Measurements from ENCODE around the gene PLEKHH1.
"Not testable (repeated sequence)": the region's sequence is repeated elsewhere in the genome, so short reads cannot be mapped to it uniquely, and the experiment has no call there.

PLEKHH1 gene

GRCh38 chr14:67536087-67536486 is 3.0 kb downstream of the PLEKHH1 start:
- no peak for DNase-seq

- no peak for DNase-seq
Measured at GRCh38 chr14:67537736-67538135, 4.6 kb downstream of the PLEKHH1 start.

GRCh38 chr14:67538501-67538900 is 5.4 kb downstream of the PLEKHH1 start:
- DNase-seq: no peak

GRCh38 chr14:67539116-67539515 is 6.0 kb downstream of the PLEKHH1 start:
- no peak for DNase-seq

DNA sequence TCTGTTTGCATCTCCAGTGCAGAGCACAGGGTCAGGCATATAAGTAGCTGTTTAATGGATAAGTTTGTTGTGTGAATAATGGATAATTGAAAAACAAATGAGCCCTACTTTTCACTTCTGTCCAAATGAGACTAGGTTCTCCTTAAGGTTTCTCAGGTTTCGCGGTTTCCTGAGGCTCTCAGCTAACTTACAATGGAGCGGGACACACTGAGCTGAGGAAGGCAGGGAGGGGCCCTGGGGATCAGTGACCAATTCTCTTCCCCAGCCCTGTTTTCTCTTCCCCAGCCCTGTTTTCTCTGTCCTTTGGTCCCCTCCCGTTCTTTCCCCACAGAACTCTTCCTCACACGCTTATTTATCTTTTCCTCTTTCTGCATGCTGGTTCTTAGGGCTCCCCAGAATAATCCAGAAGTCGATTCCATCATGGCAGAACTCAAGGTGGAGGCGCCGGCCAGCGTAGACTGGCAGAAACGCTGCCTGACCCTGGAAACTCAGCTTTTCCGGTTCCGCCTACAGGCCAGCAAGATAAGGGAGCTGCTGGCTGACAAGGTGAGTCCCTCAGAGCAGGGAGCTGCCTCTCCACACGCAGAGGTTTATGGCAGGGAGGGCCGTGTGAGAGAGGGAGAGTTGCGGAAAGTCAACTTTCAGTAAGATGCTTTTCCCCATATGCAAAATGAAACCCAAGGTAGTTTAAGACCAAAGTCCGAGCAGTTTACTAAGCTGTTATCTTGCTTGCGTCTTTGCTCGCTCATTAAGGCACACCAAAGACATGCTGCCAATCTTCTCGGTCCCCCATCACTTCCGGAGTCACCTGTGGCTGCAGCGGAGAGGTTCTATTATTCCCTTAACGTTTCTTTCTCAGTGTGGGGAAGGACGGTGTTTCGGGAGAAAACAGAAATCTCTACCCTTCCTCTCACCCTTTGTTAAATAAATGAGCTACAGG is 8.6 kb downstream of the PLEKHH1 start:
- no peak for DNase-seq

GRCh38 chr14:67542620-67543019 is 9.5 kb downstream of the PLEKHH1 start:
- DNase-seq: not testable (repeated sequence)

DNA sequence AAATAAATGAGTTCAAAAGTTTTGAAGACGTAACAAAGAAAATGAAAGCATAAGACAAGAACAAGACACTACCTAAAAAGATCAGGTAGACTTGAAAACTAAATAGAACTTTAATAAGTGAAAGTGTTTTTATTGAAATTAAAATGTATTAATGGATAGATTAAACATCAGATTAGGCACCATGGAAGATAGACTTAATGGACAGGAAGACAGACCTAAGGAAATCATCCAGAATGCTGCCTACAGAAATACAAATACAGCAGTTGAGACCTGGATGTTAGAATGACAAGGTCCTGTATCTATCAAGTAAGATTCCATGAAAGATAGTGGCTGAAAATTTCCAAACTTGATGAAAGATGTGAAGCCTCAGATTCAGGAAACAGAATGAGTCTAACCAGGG is 11.5 kb downstream of the PLEKHH1 start:
- DNase-seq: no peak

GRCh38 chr14:67547224-67547780 is 14.2 kb downstream of the PLEKHH1 start:
- DNase-seq: no peak

DNA sequence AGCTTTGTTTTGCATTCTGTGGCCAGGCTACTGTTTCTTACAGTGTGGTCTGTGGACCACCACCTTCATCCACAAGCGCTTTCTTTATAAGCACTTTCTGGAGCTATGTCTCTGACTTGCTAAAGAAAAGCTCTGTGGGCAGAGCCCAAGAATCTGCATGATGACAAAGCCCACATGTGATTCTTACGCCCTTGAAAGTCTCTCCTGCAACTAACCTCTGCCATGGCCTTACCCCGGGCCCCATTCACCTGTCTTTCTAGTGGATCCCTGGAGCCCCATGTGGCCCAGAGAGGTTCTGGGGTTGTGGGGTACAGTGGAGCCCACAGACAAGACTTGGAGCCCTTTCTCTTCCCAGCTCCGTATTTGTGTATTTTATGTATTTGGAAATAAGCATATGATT is 16.6 kb downstream of the PLEKHH1 start:
- DNase-seq: no peak

- no peak for DNase-seq
Measured at GRCh38 chr14:67551123-67551522, 18.0 kb downstream of the PLEKHH1 start.

DNA sequence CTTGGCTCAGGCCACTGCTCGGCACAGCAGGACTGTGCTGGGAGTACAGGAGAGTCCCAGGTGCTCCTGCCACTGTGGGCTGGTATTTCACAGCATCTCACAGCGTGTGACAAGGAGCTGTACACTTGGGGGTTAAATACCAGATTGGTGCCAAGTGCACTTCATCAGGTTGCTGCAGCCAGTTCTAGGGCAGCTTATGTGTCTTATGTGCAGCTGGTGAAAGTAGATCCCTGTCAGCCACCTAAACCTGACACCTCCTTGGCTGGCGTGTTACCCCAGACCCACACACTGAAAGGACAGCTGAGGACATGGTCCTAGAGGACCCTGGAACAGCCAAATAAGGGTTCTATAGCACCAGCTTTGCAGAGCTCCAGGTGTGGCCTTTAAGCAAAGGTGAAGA is 18.9 kb downstream of the PLEKHH1 start:
- DNase-seq: peak; percentile 24

DNA sequence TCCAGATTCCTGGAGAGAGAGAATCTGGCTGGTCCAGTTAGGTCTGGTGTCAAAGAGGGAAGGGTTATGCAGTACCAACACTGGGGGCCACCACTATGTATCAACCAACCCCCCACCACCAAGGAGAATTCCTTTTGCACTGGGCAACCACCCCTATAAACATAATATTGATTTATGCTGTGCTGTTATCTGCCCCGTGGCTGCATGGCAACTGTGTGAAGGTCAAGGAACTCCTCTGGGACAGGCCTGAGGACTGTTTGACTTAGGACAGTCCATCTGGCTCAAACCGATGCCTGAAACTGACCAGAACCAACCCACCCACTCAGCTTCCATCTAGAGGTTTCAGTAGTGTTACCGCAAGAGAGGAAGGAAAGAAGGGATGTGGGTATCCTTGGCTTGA is 20.5 kb downstream of the PLEKHH1 start:
- DNase-seq: no peak

- no peak for DNase-seq
Measured at GRCh38 chr14:67554341-67554740, 21.3 kb downstream of the PLEKHH1 start.

- DNase-seq: no peak
Measured at GRCh38 chr14:67555518-67556090, 22.5 kb downstream of the PLEKHH1 start.

GRCh38 chr14:67556671-67557070 is 23.6 kb downstream of the PLEKHH1 start:
- DNase-seq: no peak

DNA sequence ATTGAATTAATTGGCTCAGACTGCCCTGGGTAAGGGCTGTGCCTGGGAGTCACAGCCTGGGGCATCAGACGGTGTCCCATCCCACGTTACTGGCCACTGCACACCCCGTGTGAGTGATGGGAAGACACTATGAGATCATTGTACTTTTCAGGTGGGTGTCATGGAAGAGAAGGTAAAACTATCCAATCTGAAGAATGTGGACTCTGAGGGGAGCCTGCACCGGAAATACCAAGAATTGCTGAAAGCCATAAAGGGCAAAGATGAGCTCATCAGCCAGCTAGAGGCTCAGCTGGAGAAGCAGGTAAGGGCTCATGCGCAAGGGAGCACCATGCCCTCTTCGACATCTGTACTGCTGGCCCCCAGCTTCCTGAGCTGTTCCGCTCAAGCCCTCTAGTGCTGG is 24.0 kb downstream of the PLEKHH1 start:
- no peak for DNase-seq

DNA sequence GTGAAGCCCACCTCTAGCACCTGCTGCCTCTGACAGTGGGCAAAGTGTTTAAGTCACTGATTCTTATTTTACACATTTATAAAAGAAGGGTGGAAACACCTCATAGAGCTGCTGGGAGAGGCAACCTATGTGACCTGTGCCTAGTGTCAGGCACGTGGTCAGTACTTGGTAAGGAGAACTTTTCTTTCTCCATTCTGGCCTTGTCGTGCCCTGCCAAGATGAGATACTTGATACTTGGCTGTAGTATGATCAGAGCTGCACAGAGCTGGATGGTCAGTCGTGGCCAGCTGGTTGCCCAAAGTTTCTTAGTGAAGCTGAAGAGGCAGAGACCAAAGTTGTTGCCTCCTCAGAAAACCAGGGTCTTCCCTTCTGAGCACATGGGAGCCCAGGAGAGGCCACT is 24.6 kb downstream of the PLEKHH1 start:
- DNase-seq: no peak

- no peak for DNase-seq
Measured at GRCh38 chr14:67559639-67560038, 26.5 kb downstream of the PLEKHH1 start.

- no peak for DNase-seq
Measured at GRCh38 chr14:67562025-67562775, 29.1 kb downstream of the PLEKHH1 start.

DNA sequence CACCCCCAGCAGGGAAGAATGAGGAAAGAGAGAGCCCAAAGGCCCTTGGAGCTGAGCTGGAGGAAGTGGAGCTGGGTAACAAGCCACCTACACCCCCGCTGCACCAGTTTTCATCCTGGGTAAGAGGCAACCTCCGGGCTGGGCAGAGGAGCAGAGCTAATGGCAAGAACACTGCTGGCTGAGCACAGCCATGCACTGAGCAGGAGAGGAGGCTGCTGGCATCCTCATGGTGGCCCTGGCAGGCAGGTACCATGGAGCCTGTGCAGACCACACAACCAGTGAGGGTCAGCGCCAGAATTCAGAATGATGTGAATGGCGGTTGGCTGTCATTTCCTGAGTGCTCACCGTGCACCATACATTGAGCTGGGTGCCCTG is 29.7 kb downstream of the PLEKHH1 start:
- no peak for DNase-seq

- DNase-seq: no peak
Measured at GRCh38 chr14:67564236-67564635, 31.1 kb downstream of the PLEKHH1 start.

DNA sequence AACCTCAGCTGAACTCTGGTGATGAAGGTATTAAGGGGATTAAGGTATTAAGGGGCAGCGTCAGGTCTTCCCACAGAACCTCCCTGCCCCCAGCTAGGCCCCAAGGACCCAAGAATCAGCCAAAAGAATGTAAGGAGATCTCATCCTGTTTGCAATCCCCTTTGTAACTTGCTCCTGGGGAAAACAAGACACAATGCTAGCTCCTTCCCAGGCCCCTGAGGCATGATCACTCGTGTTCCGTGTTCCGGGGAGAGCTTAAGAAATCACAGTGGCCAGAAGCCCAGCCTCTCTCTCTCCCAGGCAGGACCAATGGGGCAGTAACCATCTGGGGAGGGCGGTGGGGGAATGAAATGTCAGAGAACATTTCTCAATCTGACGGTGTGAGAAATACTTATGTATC is 33.8 kb downstream of the PLEKHH1 start:
- no peak for DNase-seq

DNA sequence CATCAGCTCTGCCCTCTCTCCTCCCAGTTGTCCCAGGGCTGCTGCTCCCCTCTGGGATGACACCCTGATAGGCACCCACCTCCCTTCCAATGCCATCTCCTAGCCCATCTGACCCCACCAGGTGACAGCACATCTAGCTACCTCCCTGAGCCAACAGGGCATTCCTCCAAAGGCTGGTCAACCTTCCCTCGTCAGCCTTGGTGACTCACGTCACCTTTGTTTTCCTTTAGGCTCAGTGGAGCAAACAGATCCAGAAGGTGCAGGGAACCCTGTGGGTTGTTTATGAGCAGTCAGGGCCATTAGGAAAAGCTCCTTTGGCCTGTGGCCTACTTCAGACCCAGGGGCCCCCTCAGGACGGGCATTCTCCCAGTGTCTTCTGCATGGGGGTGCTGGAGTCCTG is 34.6 kb downstream of the PLEKHH1 start:
- DNase-seq: no peak
